ENCODE results near the gene SUMO3.

Gene SUMO3

DNA sequence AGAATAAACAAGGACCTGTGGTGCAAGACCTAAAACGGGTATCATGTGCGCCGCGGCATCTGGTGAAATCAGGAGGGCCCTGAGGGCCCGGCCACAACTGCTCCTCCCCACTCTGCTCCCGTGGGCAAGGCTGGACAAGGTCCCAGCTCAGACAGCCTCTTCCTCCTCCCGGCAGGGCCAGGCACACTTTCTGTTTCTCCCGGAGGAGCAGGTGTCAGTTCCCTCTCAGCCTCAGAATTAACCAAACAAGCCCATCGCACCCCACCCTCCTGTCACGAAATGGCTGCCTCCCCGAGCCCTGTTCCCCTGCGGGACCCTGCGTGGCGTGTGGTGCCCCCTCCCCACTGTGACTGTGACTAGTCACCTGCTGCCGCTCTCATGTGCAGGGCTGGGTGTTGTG, 40.4 kb upstream of the SUMO3 start:
- TF ChIP-seq, protein P1, sequence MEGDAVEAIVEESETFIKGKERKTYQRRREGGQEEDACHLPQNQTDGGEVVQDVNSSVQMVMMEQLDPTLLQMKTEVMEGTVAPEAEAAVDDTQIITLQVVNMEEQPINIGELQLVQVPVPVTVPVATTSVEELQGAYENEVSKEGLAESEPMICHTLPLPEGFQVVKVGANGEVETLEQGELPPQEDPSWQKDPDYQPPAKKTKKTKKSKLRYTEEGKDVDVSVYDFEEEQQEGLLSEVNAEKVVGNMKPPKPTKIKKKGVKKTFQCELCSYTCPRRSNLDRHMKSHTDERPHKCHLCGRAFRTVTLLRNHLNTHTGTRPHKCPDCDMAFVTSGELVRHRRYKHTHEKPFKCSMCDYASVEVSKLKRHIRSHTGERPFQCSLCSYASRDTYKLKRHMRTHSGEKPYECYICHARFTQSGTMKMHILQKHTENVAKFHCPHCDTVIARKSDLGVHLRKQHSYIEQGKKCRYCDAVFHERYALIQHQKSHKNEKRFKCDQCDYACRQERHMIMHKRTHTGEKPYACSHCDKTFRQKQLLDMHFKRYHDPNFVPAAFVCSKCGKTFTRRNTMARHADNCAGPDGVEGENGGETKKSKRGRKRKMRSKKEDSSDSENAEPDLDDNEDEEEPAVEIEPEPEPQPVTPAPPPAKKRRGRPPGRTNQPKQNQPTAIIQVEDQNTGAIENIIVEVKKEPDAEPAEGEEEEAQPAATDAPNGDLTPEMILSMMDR (IDR thresholded peaks at IDR 0.05; ENCODE audit: low read depth, low read length) = no peak
- H3K4me3 ChIP-seq (ENCODE audit: low read depth, low read length) = no peak overlapping the region

DNA sequence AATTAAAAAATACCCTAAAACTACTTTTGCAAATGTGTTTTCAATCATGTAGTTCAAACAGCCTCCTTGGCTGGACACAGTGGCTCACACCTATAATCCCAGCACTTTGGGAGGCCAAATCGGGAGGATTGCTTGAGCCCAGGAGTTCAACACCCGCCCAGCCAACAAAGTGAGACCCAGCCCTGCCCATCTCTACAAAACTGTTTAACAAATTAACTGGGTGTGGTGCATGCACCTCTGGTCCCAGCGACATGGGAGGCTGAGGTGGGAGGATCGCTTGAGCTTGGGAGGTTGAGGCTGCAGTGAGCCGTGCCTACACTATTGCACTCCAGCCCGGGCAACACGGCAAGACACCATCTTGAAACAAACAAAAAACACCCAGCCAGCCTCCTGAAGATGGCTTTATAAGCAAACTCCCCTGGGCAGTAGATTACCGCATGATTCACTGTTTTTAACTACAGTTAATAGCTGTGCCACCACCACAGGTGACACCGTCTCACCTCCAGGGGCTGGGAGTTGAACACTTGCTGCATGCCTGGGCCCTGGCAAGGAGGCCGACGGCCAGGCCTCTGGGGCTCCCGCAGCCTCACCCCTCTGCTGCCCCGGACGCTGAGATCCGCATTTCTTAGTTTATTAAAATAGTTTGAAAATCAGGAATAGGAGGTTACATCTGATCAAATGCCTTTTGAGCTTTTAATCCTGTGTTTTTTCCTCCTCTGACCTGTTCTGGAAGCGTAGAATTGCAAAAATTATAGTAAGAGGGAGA, 39.4 kb upstream of the SUMO3 start:
- no peak overlapping the region for H3K4me3 ChIP-seq (ENCODE audit: low read depth, low read length)

DNA sequence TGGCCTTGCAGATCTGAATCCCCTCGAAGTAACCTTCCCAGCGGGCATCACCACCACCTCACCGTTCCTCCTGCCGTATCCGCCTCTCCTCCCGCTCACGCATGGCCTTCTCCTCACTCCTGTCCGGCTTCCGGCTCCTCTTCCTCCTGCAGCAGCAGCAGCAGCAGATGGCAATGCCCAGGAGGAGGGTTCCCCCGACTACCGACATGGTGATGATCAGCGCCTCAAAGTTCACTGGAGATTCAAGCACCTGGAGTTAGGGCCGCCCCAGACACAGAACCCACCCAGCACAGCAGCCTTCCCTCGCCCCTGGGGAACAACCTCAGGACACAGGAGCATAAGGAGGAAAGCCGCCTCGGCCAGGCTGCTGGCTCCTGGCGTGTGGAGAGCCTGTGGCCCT, 38.3 kb upstream of the SUMO3 start:
- H3K4me3 ChIP-seq (ENCODE audit: low read depth, low read length) = no peak overlapping the region
- TF ChIP-seq, protein P1 (IDR thresholded peaks at IDR 0.05; ENCODE audit: low read depth, low read length) = no peak

More for the DNA sequence above, 39.4 kb upstream of the SUMO3 start:
- TF ChIP-seq, protein P1 (IDR thresholded peaks at IDR 0.05; ENCODE audit: low read depth, low read length) = no peak

DNA sequence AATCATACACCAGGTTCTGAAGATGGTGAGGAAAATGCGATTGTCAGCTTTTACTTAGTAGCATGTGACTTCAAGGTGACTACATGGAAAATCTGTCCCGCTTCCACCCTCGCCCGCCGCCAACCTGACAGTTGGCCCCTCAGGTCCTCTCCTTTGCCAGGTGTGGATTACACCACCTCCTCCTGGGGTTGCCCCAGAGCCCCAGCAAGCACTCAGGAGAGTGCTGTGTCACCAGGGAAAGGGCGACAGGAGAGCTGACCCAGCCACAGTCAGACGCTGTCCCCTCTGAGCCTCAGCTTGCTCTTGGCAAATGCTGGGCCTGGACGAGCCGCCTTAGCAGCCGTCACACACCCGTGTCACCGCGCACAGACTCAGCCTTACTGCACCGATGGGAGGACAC, 37.7 kb upstream of the SUMO3 start:
- TF ChIP-seq, protein P1 (IDR thresholded peaks at IDR 0.05; ENCODE audit: low read depth, low read length) = no peak

DNA sequence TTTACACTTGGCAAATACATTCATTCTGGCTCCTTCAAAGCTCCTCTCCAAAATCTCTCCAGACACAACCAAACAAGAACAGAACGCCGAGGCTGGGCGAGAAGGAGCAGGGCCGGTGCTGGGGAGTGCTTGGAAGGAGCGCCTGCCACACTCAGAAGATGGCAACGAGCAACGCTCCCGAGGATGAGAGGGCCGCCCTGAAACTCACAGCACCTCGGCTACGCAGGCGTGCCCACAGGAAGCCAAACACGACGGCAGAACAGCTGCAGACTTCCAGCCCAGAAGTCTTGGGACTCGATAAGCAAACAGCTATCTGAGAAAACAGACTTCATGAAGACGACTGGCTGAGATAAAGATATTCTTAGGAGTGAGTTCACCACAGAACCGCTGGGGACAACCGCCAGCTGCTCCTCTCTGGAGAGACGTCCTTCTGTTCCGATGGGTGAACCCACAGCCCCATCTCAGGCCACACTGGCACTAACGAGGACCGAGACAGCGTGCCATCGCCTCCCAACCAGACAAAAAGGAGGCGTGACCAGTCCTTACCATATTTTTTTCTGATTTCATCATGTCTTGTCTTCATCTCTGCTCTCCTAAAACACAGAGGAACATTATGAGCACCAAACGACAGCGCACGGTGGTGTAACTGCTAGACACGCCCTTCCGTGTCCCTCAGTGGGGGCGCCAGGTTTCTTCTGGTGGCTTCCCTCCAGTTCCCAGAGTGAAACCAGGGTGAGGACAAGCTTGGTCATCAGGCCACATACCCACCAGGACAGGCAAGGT, 37.0 kb upstream of the SUMO3 start:
- TF ChIP-seq, protein P1 (IDR thresholded peaks at IDR 0.05; ENCODE audit: low read depth, low read length) = no peak
- no peak overlapping the region for H3K4me3 ChIP-seq (ENCODE audit: low read depth, low read length)

More for the DNA sequence above, 37.7 kb upstream of the SUMO3 start:
- no peak overlapping the region for H3K4me3 ChIP-seq (ENCODE audit: low read depth, low read length)

DNA sequence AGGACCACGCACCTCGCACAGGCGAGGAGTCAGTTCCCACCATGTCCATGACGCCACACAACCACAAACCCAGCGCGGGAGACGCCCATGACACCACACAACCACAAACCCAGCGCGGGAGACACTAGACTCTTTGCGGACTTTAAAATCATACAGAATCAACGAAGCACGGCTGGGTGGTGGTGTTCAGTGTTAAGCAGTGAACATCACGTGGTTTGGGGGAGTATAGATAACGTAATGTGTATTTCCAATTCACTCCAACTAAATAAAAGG, 36.5 kb upstream of the SUMO3 start:
- H3K4me3 ChIP-seq (ENCODE audit: low read depth, low read length) = no peak overlapping the region
- TF ChIP-seq, protein P1 (IDR thresholded peaks at IDR 0.05; ENCODE audit: low read depth, low read length) = no peak

Measured in WI38 (cell line).